K562 (cell line): ENCODE data around the gene LPXN. TPM values are rescaled to one million over a fixed set of nuclear protein-coding genes. Genes with fewer than 3 reads are reported as not detected.
"Not testable (repeated sequence)": the region's sequence is repeated elsewhere in the genome, so short reads cannot be mapped to it uniquely, and the experiment has no call there.

Experiments used
- ATAC-seq: fragments of 200-7000 bp; cut with Tn5 transposase; 3 replicates; pipeline ENCODE4 v1.9.1; 2020; ENCODE audit warnings: moderate library complexity
- BruUV-seq: library from RNA; stranded (reverse); fragments of 400-500 nt; replicated peaks from 2 replicates; lab custom pipeline; 2021; lab: Mats Ljungman, UMichigan
- CTCF ChIA-PET: fragments of 300-600 bp; formaldehyde crosslinking; extraction: SDS; loops from one replicate; lab custom pipeline; 2021; ENCODE audit warnings: low intra/inter-chr PET ratio; lab: Yijun Ruan, JAX
- POLR2A ChIA-PET: fragments of 300-600, 350-650 bp; sonication (Branson Sonifier 250); formaldehyde crosslinking; extraction: SDS; loops from one replicate; lab custom pipeline; 2021; ENCODE audit warnings: antibody characterized with exemption, inconsistent platforms; lab: Yijun Ruan, JAX
- DNase-seq, 4 experiments: peaks; one replicate each; pipeline versions ENCODE4 v3.0.0 to v3.0.0-alpha.2; 2011 to 2018; ENCODE audit warnings: low spot score in 3 of 4, mixed read lengths in 3 of 4; ENCODE audit errors: extremely low read depth in 1 of 4
- FAIRE-seq: peaks from 2 replicates; lab custom pipeline; 2011; peaks lifted over from hg19 to GRCh38; lab: Jason Lieb, UNC
- H2AFZ ChIP-seq: 2 replicates; pipeline ENCODE4 v1.6.0; 2011; ENCODE audit warnings: low read depth, low read length, control low read depth, inconsistent platforms
- H3K27ac ChIP-seq: fragments of 200-600 bp; 3 replicates; pipeline ENCODE4 v1.8.0; 2011; ENCODE audit warnings: low read depth, mild to moderate bottlenecking, control low read depth, inconsistent platforms, low read length, moderate library complexity, mixed read lengths; ENCODE audit errors: extremely low read depth
- H3K27me3 ChIP-seq, 2 experiments: fragments of 300-600 bp in 1 of 2; 2 replicates in 1 of 2; 3 replicates in 1 of 2; pipeline versions ENCODE4 v1.6.0 to v1.8.0; 2011; ENCODE audit warnings: inconsistent platforms in 2 of 2, low read length in 2 of 2, mild to moderate bottlenecking in 1 of 2, mixed read lengths in 1 of 2, moderate library complexity in 1 of 2; ENCODE audit not compliant: control insufficient read depth in 2 of 2, insufficient read depth in 2 of 2
- H3K36me3 ChIP-seq: fragments of 300-600 bp; 3 replicates; pipeline ENCODE4 v1.8.0; 2011; ENCODE audit warnings: mild to moderate bottlenecking, low read length, inconsistent platforms; ENCODE audit not compliant: control insufficient read depth, insufficient read depth
- H3K4me1 ChIP-seq, 2 experiments: fragments of 200-600 bp in 1 of 2; replicated peaks in 1 of 2; 2 replicates in 1 of 2; 3 replicates in 1 of 2; pipeline versions ENCODE4 v1.5.1 to v1.8.0; 2011; ENCODE audit warnings: inconsistent platforms in 2 of 2, low read length in 2 of 2, mild to moderate bottlenecking in 1 of 2, mixed read lengths in 1 of 2, moderate library complexity in 1 of 2; ENCODE audit not compliant: control insufficient read depth in 2 of 2, insufficient read depth in 2 of 2
- H3K4me2 ChIP-seq: 2 replicates; pipeline ENCODE4 v1.6.1; 2011; ENCODE audit warnings: low read length, control low read depth, inconsistent platforms, mixed read lengths; ENCODE audit not compliant: insufficient read depth
- H3K4me3 ChIP-seq: fragments of 200-600 bp; sonication (generic), shearing (Covaris generic); 2 replicates; pipeline ENCODE4 v1.5.1; 2016; ENCODE audit warnings: control low read depth, inconsistent platforms
- H3K79me2 ChIP-seq: fragments of 200-600 bp; 3 replicates; pipeline ENCODE4 v1.8.0; 2011; ENCODE audit warnings: low read length, inconsistent platforms; ENCODE audit not compliant: control insufficient read depth, insufficient read depth
- H3K9ac ChIP-seq, 2 experiments: 2 replicates each; pipeline versions ENCODE4 v1.6.0 to v1.6.1; 2011; ENCODE audit warnings: low read depth in 2 of 2, low read length in 2 of 2, control low read depth in 1 of 2, inconsistent platforms in 1 of 2, mild to moderate bottlenecking in 1 of 2, mixed read lengths in 1 of 2; ENCODE audit not compliant: insufficient read depth in 1 of 2
- H3K9me1 ChIP-seq: one replicate; pipeline ENCODE4 v1.6.0; 2011; ENCODE audit warnings: inconsistent platforms, mild to moderate bottlenecking, low read length, moderate library complexity; ENCODE audit not compliant: control insufficient read depth, insufficient read depth
- H3K9me3 ChIP-seq: replicated peaks from 2 replicates; pipeline ENCODE4 v1.5.1; 2011; ENCODE audit warnings: low read depth, low read length, inconsistent platforms; ENCODE audit not compliant: control insufficient read depth, insufficient read depth
- H4K20me1 ChIP-seq: replicated peaks from 2 replicates; pipeline ENCODE4 v1.6.1; 2011; ENCODE audit warnings: low read length, inconsistent platforms, mixed read lengths; ENCODE audit not compliant: control insufficient read depth, insufficient read depth
- EGR1 ChIP-seq: fragments of 450-650 bp; conservative IDR thresholded peaks from 2 replicates; pipeline ENCODE4 v1.6.1; 2017; ENCODE audit warnings: mild to moderate bottlenecking
- FOSL1 ChIP-seq: fragments of 200-800 bp; sonication (Bioruptor generic); conservative IDR thresholded peaks from 2 replicates; pipeline ENCODE4 v1.6.1; 2016; ENCODE audit warnings: missing genetic modification characterization, missing compliant biosample characterization
- HMG20A ChIP-seq: fragments of 450-650 bp; formaldehyde crosslinking; conservative IDR thresholded peaks from 2 replicates; pipeline ENCODE4 v1.4.0; 2020; ENCODE audit warnings: mild to moderate bottlenecking, mixed read lengths
- KDM1A ChIP-seq, 2 experiments: fragments of 450-650 bp; IDR thresholded peaks; 2 replicates each; pipeline ENCODE4 v1.6.1; 2016; ENCODE audit warnings: mild to moderate bottlenecking in 2 of 2
- MEIS2 ChIP-seq: fragments of 450-650 bp; IDR thresholded peaks from 2 replicates; pipeline ENCODE4 v1.6.1; 2014; ENCODE audit warnings: mild to moderate bottlenecking; ENCODE audit not compliant: partially characterized antibody
- NR2C2 ChIP-seq, 2 experiments: fragments of 200-800 bp in 1 of 2; sonication (Bioruptor generic) in 1 of 2; sonication (generic) in 1 of 2; formaldehyde crosslinking in 1 of 2; IDR thresholded peaks; 2 replicates each; pipeline versions ENCODE4 v1.6.1 to v1.8.0; 2016 to 2022; ENCODE audit warnings: mild to moderate bottlenecking in 1 of 2, missing compliant biosample characterization in 1 of 2, missing genetic modification characterization in 1 of 2, missing genetic modification reagents in 1 of 2
- PCBP1 ChIP-seq: fragments of 200-400 bp; formaldehyde crosslinking; IDR thresholded peaks from 2 replicates; pipeline ENCODE4 v1.6.1; 2018; ENCODE audit warnings: mild to moderate bottlenecking, low read depth, low read length; ENCODE audit not compliant: poor library complexity, severe bottlenecking
- ZNF140 ChIP-seq: fragments of 250-450 bp; sonication (Bioruptor Pico); IDR thresholded peaks from 2 replicates; pipeline ENCODE4 v1.8.0; 2021; ENCODE audit warnings: moderate library complexity, mild to moderate bottlenecking, inconsistent platforms
- ZNF699 ChIP-seq: fragments of 250-450 bp; sonication (Bioruptor Pico); IDR thresholded peaks from 2 replicates; pipeline ENCODE4 v1.8.0; 2021; ENCODE audit warnings: mild to moderate bottlenecking, moderate library complexity; ENCODE audit not compliant: insufficient replicate concordance
- WGBS: fragments of 100-300 bp; shearing (Covaris generic); methylation state at CpG from one replicate; pipeline ENCODE4 v1.1.6; 2016; ENCODE audit warnings: low coverage, mixed read lengths; ENCODE audit not compliant: insufficient coverage; ENCODE audit errors: missing lambda C conversion rate; 5-methylcytosine and 5-hydroxymethylcytosine counted together
- in situ Hi-C: fragments of 300-500 bp; cut with MboI; formaldehyde crosslinking; loops from 4 replicates; pipeline ENCODE4 v1.15.0; 2018; ENCODE audit warnings: inconsistent platforms, mixed read lengths
- intact Hi-C: fragments of 100-400 bp; cut with micrococcal nuclease; formaldehyde crosslinking; loops from 2 replicates; pipeline ENCODE4 v1.14.2; 2022
- polyA plus RNA-seq, 8 experiments: library from polyadenylated mRNA; depleted of rRNA in 4 of 8; stranded (reverse) in 5 of 8; unstranded in 3 of 8; fragments of >200 nt; fragmentation: Nextera tagmentation in 2 of 8; fragmentation: Illumina TruSeq in 1 of 8; extraction: Ambion mirVana in 2 of 8; extraction: Trizol in 1 of 8; gene quantifications; 2 replicates each; pipeline versions ENCODE4 v1.2.1 to v1.2.3, GENCODE V29; 2011 to 2014; ENCODE audit warnings: inconsistent platforms in 1 of 8, missing spikeins in 1 of 8
- total RNA-seq, 7 experiments: library from RNA; depleted of rRNA in 6 of 7; stranded (reverse); fragments of >200 nt in 6 of 7; fragmentation: Illumina TruSeq in 2 of 7; extraction: Trizol in 2 of 7; gene quantifications; 2 replicates each; pipeline versions ENCODE4 v1.2.1 to v1.2.3, GENCODE V29; 2011 to 2021; ENCODE audit warnings: low replicate concordance in 1 of 7
- TF ChIP-seq, protein P1 (sequence below): IDR thresholded peaks from 2 replicates; pipeline ENCODE4 v1.6.1; 2012; ENCODE audit warnings: low read depth, low read length, improper control_type of control experiment, borderline replicate concordance

LPXN gene
- total and polyA plus RNA-seq, 9 of the 15 experiments (the other 6 are each of a cell fraction or from before 2014, with no cell fraction given) = 0.73 to 3.1 (median 2.0) TPM

DNA sequence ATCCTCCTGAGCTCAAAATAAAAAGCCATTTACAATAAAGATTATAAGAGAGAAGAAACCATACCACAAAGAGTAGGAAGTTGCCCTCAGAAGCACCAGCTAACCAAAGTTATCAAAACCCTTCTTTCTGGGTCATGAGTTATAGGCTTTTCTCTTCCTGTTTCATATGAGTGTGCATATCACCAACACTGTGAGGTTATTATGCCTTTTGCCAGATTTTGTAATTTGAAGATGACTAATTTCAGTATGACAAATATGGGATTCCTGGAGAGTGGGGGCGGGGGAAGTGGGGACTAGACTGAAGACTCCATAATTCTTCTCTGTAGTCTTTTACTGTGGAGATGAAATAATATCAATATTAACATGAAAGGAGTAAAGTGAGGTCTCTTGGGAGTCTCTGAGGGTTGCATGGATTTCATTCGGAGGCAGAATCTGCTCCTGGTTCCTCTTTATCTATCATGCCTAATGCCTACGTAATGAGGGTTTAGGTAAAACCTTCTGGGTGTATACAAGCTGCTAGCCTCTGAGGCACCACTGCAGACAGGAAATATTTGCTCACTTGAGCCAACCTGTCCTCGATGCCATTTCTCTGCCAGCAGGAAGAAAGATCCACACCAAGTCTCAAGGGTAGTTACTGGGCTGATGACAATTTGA lies 2.1 kb downstream of the LPXN start (continued):
- TF ChIP-seq ZNF140 (no peak), EGR1 (0 out of 2 replicates have a peak, but pooled peaks have one; percentile 45), ZNF699 (CRISPR knock-in tag) (no peak), PCBP1 (no peak), HMG20A (CRISPR knock-in tag) (no peak), MEIS2 (peak; percentile 25), KDM1A (IDR thresholded peaks at IDR 0.05) (0 out of 4 replicates have a peak, but pooled peaks of 1 of the 2 experiments have one; percentile 13), FOSL1 (tag) (peak; percentile 68), NR2C2 (CRISPR knock-in tag; IDR thresholded peaks at IDR 0.05) (no peak), NR2C2 (tag; IDR thresholded peaks at IDR 0.05) (0 out of 2 replicates have a peak, but pooled peaks have one; percentile 20)
- TF ChIP-seq, protein P1, sequence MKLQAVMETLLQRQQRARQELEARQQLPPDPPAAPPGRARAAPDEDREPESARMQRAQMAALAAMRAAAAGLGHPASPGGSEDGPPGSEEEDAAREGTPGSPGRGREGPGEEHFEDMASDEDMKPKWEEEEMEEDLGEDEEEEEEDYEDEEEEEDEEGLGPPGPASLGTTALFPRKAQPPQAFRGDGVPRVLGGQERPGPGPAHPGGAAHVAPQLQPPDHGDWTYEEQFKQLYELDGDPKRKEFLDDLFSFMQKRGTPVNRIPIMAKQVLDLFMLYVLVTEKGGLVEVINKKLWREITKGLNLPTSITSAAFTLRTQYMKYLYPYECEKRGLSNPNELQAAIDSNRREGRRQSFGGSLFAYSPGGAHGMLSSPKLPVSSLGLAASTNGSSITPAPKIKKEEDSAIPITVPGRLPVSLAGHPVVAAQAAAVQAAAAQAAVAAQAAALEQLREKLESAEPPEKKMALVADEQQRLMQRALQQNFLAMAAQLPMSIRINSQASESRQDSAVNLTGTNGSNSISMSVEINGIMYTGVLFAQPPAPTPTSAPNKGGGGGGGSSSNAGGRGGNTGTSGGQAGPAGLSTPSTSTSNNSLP = no peak

DNA sequence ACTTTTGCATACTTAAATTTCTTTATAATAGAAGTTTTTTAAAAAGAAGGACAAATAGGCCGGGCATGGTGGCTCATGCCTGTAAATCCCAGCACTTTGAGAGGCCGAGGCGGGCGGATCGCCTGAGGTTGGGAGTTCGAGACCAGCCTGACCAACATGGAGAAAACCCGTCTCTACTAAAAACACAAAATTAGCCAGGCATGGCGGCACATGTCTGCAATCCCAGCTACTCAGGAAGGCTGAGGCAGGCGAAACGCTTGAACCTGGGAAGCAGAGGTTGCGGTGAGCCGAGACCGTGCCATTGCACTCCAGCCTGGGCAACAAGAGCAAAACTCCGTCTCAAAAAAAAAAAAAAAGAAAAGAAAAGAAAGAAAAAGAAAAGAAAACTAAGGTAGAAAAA lies 2.8 kb downstream of the LPXN start:
- H3K4me3 ChIP-seq, H3K4me2 ChIP-seq, H3K27me3 ChIP-seq, in situ Hi-C loops, ATAC-seq, H3K9me3 ChIP-seq, H2AFZ ChIP-seq, BruUV-seq, DNase-seq, H3K36me3 ChIP-seq, FAIRE-seq, POLR2A ChIA-PET, H3K9ac ChIP-seq, H3K9me1 ChIP-seq, H3K27ac ChIP-seq, H4K20me1 ChIP-seq: not testable (repeated sequence)
- intact Hi-C loops = loop anchor here (10.0 kb wide), 1 partner anchor 572 kb away; the partner anchor contains the start of gene FAM111A
- Histone ChIP-seq H3K79me2 (peaks cover 24% of the 10 kb centered on the region), H3K4me1 (peaks cover 4 to 22% of the 10 kb centered on the region in 2 experiments; a peak in 4 of 5 replicates)
- CTCF ChIA-PET = interaction anchor here (0.5 to 0.7 kb wide), 3 partner anchors 39 to 545 kb away, joined by 3 to 5 read pairs (median 4); no protein-coding TSS in a partner anchor
- 83% methylated on average over 8 of the region's 14 CpGs for WGBS
